ENCODE measurements around the gene GPR26.

The GPR26 gene

DNA sequence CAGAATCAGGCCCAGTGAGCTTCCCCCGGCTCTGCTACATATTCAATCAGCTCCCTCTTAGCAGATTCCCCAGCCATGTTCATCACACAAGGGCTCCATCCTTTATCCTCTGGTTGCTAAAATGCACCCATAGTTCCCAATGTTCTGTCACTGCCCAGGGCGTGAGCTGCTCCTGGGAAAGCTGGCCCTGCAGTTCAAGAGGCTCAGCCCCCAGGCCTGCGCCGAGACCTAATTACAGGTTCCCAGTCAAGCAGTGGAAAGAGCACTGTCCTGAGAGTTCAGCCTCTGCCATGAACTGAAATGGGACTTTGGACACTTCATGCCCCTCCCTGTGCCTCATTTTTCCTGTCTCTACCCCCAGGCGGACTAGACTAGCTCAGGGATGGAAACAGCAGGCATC is 75.6 kb downstream of the GPR26 start:
- DNase-seq (ENCODE audit: extremely low spot score): no peak
- POLR2A ChIA-PET: no interaction called here
- TF ChIP-seq, protein P1, sequence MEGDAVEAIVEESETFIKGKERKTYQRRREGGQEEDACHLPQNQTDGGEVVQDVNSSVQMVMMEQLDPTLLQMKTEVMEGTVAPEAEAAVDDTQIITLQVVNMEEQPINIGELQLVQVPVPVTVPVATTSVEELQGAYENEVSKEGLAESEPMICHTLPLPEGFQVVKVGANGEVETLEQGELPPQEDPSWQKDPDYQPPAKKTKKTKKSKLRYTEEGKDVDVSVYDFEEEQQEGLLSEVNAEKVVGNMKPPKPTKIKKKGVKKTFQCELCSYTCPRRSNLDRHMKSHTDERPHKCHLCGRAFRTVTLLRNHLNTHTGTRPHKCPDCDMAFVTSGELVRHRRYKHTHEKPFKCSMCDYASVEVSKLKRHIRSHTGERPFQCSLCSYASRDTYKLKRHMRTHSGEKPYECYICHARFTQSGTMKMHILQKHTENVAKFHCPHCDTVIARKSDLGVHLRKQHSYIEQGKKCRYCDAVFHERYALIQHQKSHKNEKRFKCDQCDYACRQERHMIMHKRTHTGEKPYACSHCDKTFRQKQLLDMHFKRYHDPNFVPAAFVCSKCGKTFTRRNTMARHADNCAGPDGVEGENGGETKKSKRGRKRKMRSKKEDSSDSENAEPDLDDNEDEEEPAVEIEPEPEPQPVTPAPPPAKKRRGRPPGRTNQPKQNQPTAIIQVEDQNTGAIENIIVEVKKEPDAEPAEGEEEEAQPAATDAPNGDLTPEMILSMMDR (IDR thresholded peaks at IDR 0.05; ENCODE audit: control extremely low read depth, extremely low read depth, low read depth, missing control alignments): no peak
- CTCF ChIA-PET: interaction anchor here (0.8 to 1.5 kb wide), 2 partner anchors 225 kb away, joined by 3 to 5 read pairs; no protein-coding TSS in a partner anchor

DNA sequence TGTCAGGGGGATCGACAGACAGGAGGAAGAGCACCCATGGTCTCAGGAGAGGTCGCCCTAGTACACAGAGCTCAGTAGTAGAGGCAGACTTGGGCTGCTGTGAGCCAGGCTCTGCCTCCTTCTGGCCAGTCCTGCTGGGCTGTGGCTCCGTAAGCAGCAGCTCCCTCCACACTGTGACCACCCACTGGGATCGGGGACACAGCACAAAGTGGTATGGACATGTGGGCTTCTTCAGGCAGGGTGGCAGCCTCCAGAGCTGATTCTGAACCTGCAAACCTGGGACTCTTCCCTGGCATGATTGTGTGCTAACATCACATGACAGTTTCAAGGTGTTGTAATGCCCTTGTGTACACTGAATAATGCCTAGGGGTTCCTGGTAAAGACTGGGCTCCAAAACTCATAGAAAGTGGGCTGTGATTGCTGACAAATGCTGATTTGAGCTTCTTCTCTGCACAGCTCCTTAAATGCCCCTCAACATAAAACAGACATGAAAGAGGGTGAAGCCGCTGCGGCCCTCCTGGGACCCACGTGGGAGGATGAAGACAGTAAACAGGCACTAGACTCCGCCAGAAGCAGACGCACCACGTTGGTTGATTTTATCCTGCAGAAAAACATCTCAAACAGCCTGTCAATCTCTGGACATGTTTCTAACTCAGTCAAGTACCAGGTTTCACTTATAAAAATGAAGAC is 76.7 kb downstream of the GPR26 start:
- TF ChIP-seq, protein P1 (IDR thresholded peaks at IDR 0.05; ENCODE audit: control extremely low read depth, extremely low read depth, low read depth, missing control alignments): no peak
- CTCF ChIA-PET: interaction anchor here (1.1 to 1.5 kb wide), 2 partner anchors 10 to 224 kb away, joined by 4 to 5 read pairs; no protein-coding TSS in a partner anchor
- DNase-seq (ENCODE audit: extremely low spot score): no peak
- POLR2A ChIA-PET: no interaction called here

DNA sequence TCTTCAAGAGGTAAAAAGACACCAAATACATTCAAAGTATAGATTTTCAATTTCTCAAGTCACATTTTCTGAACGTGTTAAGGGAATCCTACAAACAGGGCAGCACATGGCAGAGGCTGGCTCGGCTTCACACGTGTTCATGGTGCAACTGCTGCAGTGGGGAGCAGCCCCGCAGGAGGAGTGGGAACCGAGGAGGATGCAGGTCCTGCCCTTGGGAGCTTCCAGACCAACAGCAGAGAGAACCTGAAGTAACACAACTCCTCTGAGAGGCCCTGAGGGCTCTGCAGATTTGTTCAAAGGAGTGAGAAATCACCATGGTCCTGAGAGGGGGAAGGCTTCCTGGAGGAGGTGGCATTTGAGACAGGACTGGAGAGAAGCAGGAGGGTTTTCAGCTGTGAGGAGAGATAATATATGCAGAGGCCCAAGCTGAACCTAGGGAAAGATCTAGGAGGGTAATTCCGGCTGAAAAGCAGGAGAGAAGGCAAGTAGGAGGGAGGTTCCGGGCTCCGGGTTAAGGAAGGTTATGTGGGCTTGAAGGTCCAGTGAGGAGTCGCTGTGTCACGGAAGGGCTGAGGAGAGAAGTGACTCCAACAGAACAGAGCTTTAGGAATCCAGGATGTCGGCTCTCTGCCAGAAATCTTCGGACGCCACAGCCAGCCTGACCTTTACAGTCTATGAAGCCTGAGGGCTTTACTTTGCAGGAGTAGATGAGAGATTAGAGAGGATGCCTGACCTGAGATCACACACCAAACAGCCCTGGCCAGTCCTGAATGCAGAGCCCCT is 77.5 kb downstream of the GPR26 start:
- CTCF ChIA-PET: interaction anchor here (1.1 to 1.9 kb wide), 3 partner anchors 11 to 223 kb away, joined by 4 to 5 read pairs (median 4); no protein-coding TSS in a partner anchor
- TF ChIP-seq, protein P1 (IDR thresholded peaks at IDR 0.05; ENCODE audit: control extremely low read depth, extremely low read depth, low read depth, missing control alignments): no peak
- no peak for DNase-seq (ENCODE audit: extremely low spot score)
- POLR2A ChIA-PET: no interaction called here

DNA sequence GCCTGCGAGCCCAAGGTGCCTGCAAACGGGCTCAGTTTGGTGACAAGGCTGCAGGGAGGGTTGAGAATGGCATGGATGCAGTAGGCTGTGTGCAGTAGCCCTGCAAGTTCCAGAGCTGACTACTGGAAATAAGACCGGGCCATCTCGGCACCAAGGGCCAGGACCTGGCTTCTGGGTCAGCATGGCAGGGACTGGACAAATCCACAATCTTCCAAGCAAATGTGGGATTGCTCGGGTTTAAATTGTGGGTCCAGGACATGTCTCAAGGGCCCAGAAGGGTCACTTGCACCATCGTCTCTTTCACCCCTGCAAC is 78.0 kb downstream of the GPR26 start:
- ChIA-PET POLR2A (no interaction called here), CTCF (interaction anchor here (1.9 kb wide), 1 partner anchor 13 kb away, joined by 4 read pairs; no protein-coding TSS in a partner anchor)
- TF ChIP-seq, protein P1 (IDR thresholded peaks at IDR 0.05; ENCODE audit: control extremely low read depth, extremely low read depth, low read depth, missing control alignments): no peak
- DNase-seq (ENCODE audit: extremely low spot score): no peak

All from GM10248 (cell line).